K562 (cell line): ENCODE results near the gene FAM174C. TPM values are rescaled to one million over a fixed set of nuclear protein-coding genes. Genes with fewer than 3 reads are reported as not detected.
A peak's percentile ranks its signal among the peaks of the same experiment; 100 is the strongest.

ENCODE experiments used
- C11orf30 ChIP-seq: fragments of 450-650 bp; IDR thresholded peaks from 2 replicates; pipeline ENCODE4 v1.6.1; 2016; ENCODE audit warnings: low read depth, mild to moderate bottlenecking
- KLF13 ChIP-seq: fragments of 450-650 bp; IDR thresholded peaks from 2 replicates; pipeline ENCODE4 v1.6.1; 2016; ENCODE audit warnings: missing genetic modification characterization, low read depth, mild to moderate bottlenecking, missing compliant biosample characterization, moderate library complexity, borderline replicate concordance
- MGA ChIP-seq: fragments of 450-650 bp; IDR thresholded peaks from 2 replicates; pipeline ENCODE4 v1.6.1; 2016; ENCODE audit warnings: mild to moderate bottlenecking, moderate library complexity
- MTA3 ChIP-seq: fragments of 450-650 bp; formaldehyde crosslinking; IDR thresholded peaks from 2 replicates; pipeline ENCODE4 v1.6.1; 2017; ENCODE audit warnings: mild to moderate bottlenecking, borderline replicate concordance
- REST ChIP-seq, 2 experiments: fragments of 450-650 bp; formaldehyde crosslinking in 1 of 2; IDR thresholded peaks; 2 replicates each; pipeline versions ENCODE4 v1.4.0 to v1.6.1; 2014 to 2020; ENCODE audit warnings: mild to moderate bottlenecking in 2 of 2, borderline replicate concordance in 1 of 2, low read depth in 1 of 2
- SMARCA4 ChIP-seq: fragments of 450-650 bp; IDR thresholded peaks from 2 replicates; pipeline ENCODE4 v1.6.1; 2016
- SUPT5H ChIP-seq: fragments of 450-650 bp; IDR thresholded peaks from 2 replicates; pipeline ENCODE4 v1.6.1; 2016
- ZFX ChIP-seq: sonication (generic); formaldehyde crosslinking; IDR thresholded peaks from 2 replicates; pipeline ENCODE4 v1.8.0; 2022; ENCODE audit warnings: mild to moderate bottlenecking, missing genetic modification reagents, moderate library complexity
- polyA plus RNA-seq, 8 experiments: library from polyadenylated mRNA; depleted of rRNA in 4 of 8; stranded (reverse) in 5 of 8; unstranded in 3 of 8; fragments of >200 nt; fragmentation: Nextera tagmentation in 2 of 8; fragmentation: Illumina TruSeq in 1 of 8; extraction: Ambion mirVana in 2 of 8; extraction: Trizol in 1 of 8; gene quantifications; 2 replicates each; pipeline versions ENCODE4 v1.2.1 to v1.2.3, GENCODE V29; 2011 to 2014; ENCODE audit warnings: inconsistent platforms in 1 of 8, missing spikeins in 1 of 8
- total RNA-seq, 7 experiments: library from RNA; depleted of rRNA in 6 of 7; stranded (reverse); fragments of >200 nt in 6 of 7; fragmentation: Illumina TruSeq in 2 of 7; extraction: Trizol in 2 of 7; gene quantifications; 2 replicates each; pipeline versions ENCODE4 v1.2.1 to v1.2.3, GENCODE V29; 2011 to 2021; ENCODE audit warnings: low replicate concordance in 1 of 7

The FAM174C gene
- total and polyA plus RNA-seq, 9 of the 15 experiments (the other 6 are each of a cell fraction or from before 2014, with no cell fraction given) = 0.66 to 89.6 (median 20.3) TPM

- no peak for TF ChIP-seq MGA
- TF ChIP-seq C11orf30 = no peak
- TF ChIP-seq SMARCA4 = no peak
- TF ChIP-seq MTA3 = peak; percentile 53; the same call in 1 of the 2 replicates
- TF ChIP-seq REST (IDR thresholded peaks at IDR 0.05; ENCODE audit: borderline replicate concordance) = no peak
- TF ChIP-seq REST (CRISPR knock-in tag; IDR thresholded peaks at IDR 0.05; ENCODE audit: low read depth) = 0 out of 2 replicates have a peak, but pooled peaks have one; percentile 67
- peak; percentile 69 for TF ChIP-seq ZFX (CRISPR knock-in tag)
- peak; percentile 91 for TF ChIP-seq SUPT5H
- TF ChIP-seq KLF13 (tag) = peak; percentile 80; the same call in 1 of the 2 replicates
Observed at GRCh38 chr19:1259206-1259875, 16.0 kb upstream of the FAM174C start (continued).
